BJ (cell line): Measurements from ENCODE around the gene PPP1R36. TPM values are rescaled to one million over a fixed set of nuclear protein-coding genes. Genes with fewer than 3 reads are reported as not detected.

Experiments used
- CTCF ChIA-PET: fragments of 350-600 bp; formaldehyde crosslinking; extraction: SDS; loops from one replicate; lab custom pipeline; 2021; ENCODE audit warnings: antibody characterized with exemption, inconsistent platforms; lab: Yijun Ruan, JAX
- POLR2A ChIA-PET: fragments of 300-600 bp; sonication (Branson Sonifier 250); formaldehyde crosslinking; extraction: SDS; loops from one replicate; lab custom pipeline; 2021; ENCODE audit warnings: antibody characterized with exemption; lab: Charles Lee
- DNase-seq: peaks from one replicate; pipeline ENCODE4 v3.0.0-alpha.2; 2011; ENCODE audit warnings: low read depth
- H3K27me3 ChIP-seq: 2 replicates; pipeline ENCODE4 v1.6.0; 2011; ENCODE audit warnings: low read length; ENCODE audit not compliant: control insufficient read depth, insufficient read depth
- H3K36me3 ChIP-seq: 2 replicates; pipeline ENCODE4 v1.5.1; 2011; ENCODE audit warnings: low read length; ENCODE audit not compliant: control insufficient read depth, insufficient read depth
- H3K4me3 ChIP-seq: 2 replicates; pipeline ENCODE4 v1.5.1; 2011; ENCODE audit warnings: low read depth, mild to moderate bottlenecking, control low read depth, low read length
- CTCF ChIP-seq: IDR thresholded peaks from 2 replicates; pipeline ENCODE4 v1.5.1; 2011; ENCODE audit warnings: low read depth, mild to moderate bottlenecking, control low read depth, inconsistent platforms, low read length, moderate library complexity; ENCODE audit not compliant: insufficient read depth
- polyA plus RNA-seq: library from polyadenylated mRNA; depleted of rRNA; stranded (reverse); fragments of >200 nt; gene quantifications from 2 replicates; pipeline ENCODE4 v1.2.3, GENCODE V29; 2011

Gene PPP1R36
- polyA plus RNA-seq, 1 experiment = 0.65 TPM

GRCh38 chr14:64540208-64541202 lies 9.3 kb upstream of the PPP1R36 start, which contains the start of gene HSPA2:
TSS of gene HSPA2 (plus strand) at chr14:64540741. CDS start at chr14:64540850, 109 bp downstream.
- CTCF ChIA-PET = interaction anchor here (0.6 to 7.9 kb wide), 25 partner anchors 10 to 224 kb away, joined by 3 to 91 read pairs (median 3); no protein-coding TSS in a partner anchor
- peak; percentile 92 for TF ChIP-seq CTCF
- Histone ChIP-seq H3K27me3 (no peaks in the 10 kb centered on the region), H3K4me3 (peak within 1 kb of the TSS; percentile 55), H3K36me3 (no peaks in the 10 kb centered on the region)
- peak; percentile 96 for DNase-seq
- POLR2A ChIA-PET = interaction anchor here (0.5 to 1.1 kb wide), 11 partner anchors 8 to 114 kb away, joined by 3 to 6 read pairs (median 4); partner anchors contain the start of gene ZBTB1

GRCh38 chr14:64541261-64541971 lies 8.3 kb upstream of the PPP1R36 start:
- CTCF ChIA-PET = interaction anchor here (0.7 to 7.9 kb wide), 8 partner anchors 12 to 218 kb away, joined by 3 to 91 read pairs (median 4); no protein-coding TSS in a partner anchor
- Histone ChIP-seq H3K27me3 (no peaks in the 10 kb centered on the region), H3K4me3 (peak overlapping the region; percentile 55), H3K36me3 (no peaks in the 10 kb centered on the region)
- no peak for TF ChIP-seq CTCF
- no peak for DNase-seq
- POLR2A ChIA-PET = interaction anchor here (0.6 to 1.0 kb wide), 4 partner anchors 22 to 104 kb away, joined by 3 to 5 read pairs (median 4); no protein-coding TSS in a partner anchor

GRCh38 chr14:64541972-64542835 lies 7.6 kb upstream of the PPP1R36 start:
- no peaks in the 10 kb centered on the region for H3K36me3 ChIP-seq
- ChIA-PET POLR2A (interaction anchor here (0.6 to 1.0 kb wide), 5 partner anchors 23 to 104 kb away, joined by 3 to 5 read pairs (median 4); no protein-coding TSS in a partner anchor), CTCF (interaction anchor here (0.7 to 7.9 kb wide), 11 partner anchors 11 to 234 kb away, joined by 3 to 91 read pairs (median 4); no protein-coding TSS in a partner anchor)
- no peaks in the 10 kb centered on the region for H3K27me3 ChIP-seq
- no peak for DNase-seq
- TF ChIP-seq CTCF = no peak
- peak overlapping the region; percentile 55 for H3K4me3 ChIP-seq

GRCh38 chr14:64542836-64543201 lies 6.9 kb upstream of the PPP1R36 start:
- DNase-seq = no peak
- ChIA-PET CTCF (interaction anchor here (0.7 to 7.9 kb wide), 7 partner anchors 78 to 233 kb away, joined by 3 to 91 read pairs (median 4); no protein-coding TSS in a partner anchor), POLR2A (interaction anchor here (1.0 kb wide), 1 partner anchor 86 kb away, joined by 3 read pairs; no protein-coding TSS in a partner anchor)
- no peak for TF ChIP-seq CTCF
- no peaks in the 10 kb centered on the region for H3K36me3 ChIP-seq
- H3K4me3 ChIP-seq = peak overlapping the region; percentile 55
- H3K27me3 ChIP-seq = no peaks in the 10 kb centered on the region
